ENCODE results near the gene PDZRN3. TPM values are rescaled to one million over a fixed set of nuclear protein-coding genes. Genes with fewer than 3 reads are reported as not detected.

The PDZRN3 gene
- total RNA-seq, 1 donor from 2014 or later, result 3.4 TPM

DNA sequence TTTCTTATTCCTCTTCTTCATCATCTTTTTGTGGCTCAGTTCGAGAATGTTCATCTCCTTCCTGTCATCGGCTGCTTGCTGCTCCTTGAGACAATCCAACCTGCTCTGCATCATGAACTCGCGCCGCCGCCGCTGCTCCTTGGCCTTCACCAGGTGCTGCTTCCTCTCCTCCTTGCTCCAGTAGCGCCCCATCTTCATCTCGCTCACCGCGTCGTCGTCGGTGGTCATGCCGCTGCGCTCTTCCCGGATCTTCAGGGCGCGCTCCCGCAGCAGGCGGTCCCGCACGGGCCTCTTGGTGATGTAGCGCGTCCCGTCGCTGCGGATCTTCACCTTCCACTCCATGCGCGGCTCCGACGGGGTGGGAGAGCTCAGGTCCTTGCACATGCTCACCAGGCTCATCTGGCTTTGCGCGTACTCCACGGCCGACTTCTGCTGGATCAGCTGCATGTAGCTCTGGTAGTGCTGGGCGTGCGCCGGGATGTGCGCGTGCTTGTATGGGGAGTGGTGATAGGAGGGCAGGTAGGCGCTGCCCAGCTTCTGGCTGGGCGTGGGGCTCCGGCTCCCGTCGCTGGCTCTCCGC, 241.2 kb downstream of the PDZRN3 start:
- H3K9ac ChIP-seq, result no peak overlapping the region
- H2AFZ ChIP-seq (replicated peaks), result no peak overlapping the region
- Mint-ChIP-seq H3K4me1 (peaks cover 7% of the 10 kb centered on the region), H3K4me3 (no peak overlapping the region), H3K36me3 (peaks cover 35% of the 10 kb centered on the region), H3K27ac (no peak overlapping the region), H3K9me3 (no peaks in the 10 kb centered on the region), H3K27me3 (ENCODE audit: insufficient read depth, low read depth) (peaks cover 2% of the 10 kb centered on the region)
- no peaks in the 10 kb centered on the region for H3K9me3 ChIP-seq (ENCODE audit: low read depth)
- no peaks in the 10 kb centered on the region for H3K36me3 ChIP-seq
- no peak for DNase-seq (ENCODE audit: low spot score)
- H3K27me3 ChIP-seq, result no peaks in the 10 kb centered on the region
- no peak overlapping the region for H3K27ac ChIP-seq
- H3F3A ChIP-seq (ENCODE audit: low read depth), result no peaks in the 10 kb centered on the region
- peaks cover 8% of the 10 kb centered on the region for H3K4me1 ChIP-seq
- TF ChIP-seq EZH2 (IDR thresholded peaks at IDR 0.05) (no peak), CTCF (IDR thresholded peaks at IDR 0.05) (no peak), EZH2phosphoT487 (IDR thresholded peaks at IDR 0.05) (no peak)
- no peak overlapping the region for H3K4me3 ChIP-seq
- no peaks in the 10 kb centered on the region for H3K79me2 ChIP-seq (ENCODE audit: low read depth)
- no peaks in the 10 kb centered on the region for H4K20me1 ChIP-seq (ENCODE audit: low read depth)
- H3K4me2 ChIP-seq, result no peak overlapping the region

- H3K27me3 Mint-ChIP-seq (ENCODE audit: insufficient read depth, low read depth), result peaks cover 2% of the 10 kb centered on the region
Measured at GRCh38 chr3:73381551-73381950, 243.2 kb downstream of the PDZRN3 start.

DNA sequence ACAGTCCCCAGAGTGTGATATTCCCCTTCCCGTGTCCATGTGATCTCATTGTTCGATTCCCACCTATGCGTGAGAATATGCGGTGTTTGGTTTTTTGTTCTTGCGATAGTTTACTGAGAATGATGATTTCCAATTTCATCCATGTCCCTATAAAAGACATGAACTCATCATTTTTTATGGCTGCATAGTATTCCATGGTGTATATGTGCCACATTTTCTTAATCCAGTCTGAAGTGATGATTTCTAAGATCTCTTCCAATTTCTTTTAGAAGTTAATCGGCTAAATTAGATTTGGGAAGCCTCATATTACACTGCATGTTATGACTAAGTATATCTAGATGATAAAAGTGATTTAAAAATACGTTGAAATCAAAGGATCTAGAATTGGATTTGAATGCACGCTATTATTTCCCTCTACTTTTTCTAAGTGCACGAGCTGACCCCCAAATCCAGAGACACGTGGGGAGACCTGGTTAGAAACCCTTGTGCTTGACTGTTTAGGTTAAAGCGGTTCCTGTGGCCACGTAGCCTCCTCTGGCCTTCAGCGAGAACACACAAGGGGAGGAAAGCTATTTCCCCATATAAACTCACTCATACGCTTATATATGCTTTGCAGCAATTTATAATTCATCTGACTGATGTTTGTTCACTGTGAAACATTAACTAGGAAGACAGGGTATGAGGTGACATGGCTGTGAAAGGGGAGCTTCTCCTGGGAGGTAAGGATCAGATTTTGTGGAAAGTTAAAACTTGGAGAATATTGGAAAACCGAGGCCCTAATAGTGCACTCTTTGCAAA, 243.8 kb downstream of the PDZRN3 start:
- H3K9me3 Mint-ChIP-seq, result no peaks in the 10 kb centered on the region
- H3K36me3 ChIP-seq, result no peaks in the 10 kb centered on the region
- no peak overlapping the region for H3K4me2 ChIP-seq
- no peak overlapping the region for H2AFZ ChIP-seq (replicated peaks)
- no peaks in the 10 kb centered on the region for H3K79me2 ChIP-seq (ENCODE audit: low read depth)
- no peak overlapping the region for H3K27ac ChIP-seq
- peaks cover 4% of the 10 kb centered on the region for H3K4me1 Mint-ChIP-seq
- no peak overlapping the region for H3K27ac Mint-ChIP-seq
- no peak overlapping the region for H3K4me3 Mint-ChIP-seq
- no peaks in the 10 kb centered on the region for H3F3A ChIP-seq (ENCODE audit: low read depth)
- TF ChIP-seq EZH2 (IDR thresholded peaks at IDR 0.05) (no peak), EZH2phosphoT487 (IDR thresholded peaks at IDR 0.05) (no peak), CTCF (IDR thresholded peaks at IDR 0.05) (no peak)
- H3K9me3 ChIP-seq (ENCODE audit: low read depth), result no peaks in the 10 kb centered on the region
- H3K27me3 Mint-ChIP-seq (ENCODE audit: insufficient read depth, low read depth), result peaks cover 2% of the 10 kb centered on the region
- H3K9ac ChIP-seq, result no peak overlapping the region
- no peak for DNase-seq (ENCODE audit: low spot score)
- peaks cover 22% of the 10 kb centered on the region for H3K36me3 Mint-ChIP-seq
- peaks cover 19% of the 10 kb centered on the region for H3K4me1 ChIP-seq
- no peaks in the 10 kb centered on the region for H4K20me1 ChIP-seq (ENCODE audit: low read depth)
- no peak overlapping the region for H3K4me3 ChIP-seq
- no peaks in the 10 kb centered on the region for H3K27me3 ChIP-seq

More at GRCh38 chr3:73381551-73381950, 243.2 kb downstream of the PDZRN3 start:
- Histone ChIP-seq H3K36me3 (no peaks in the 10 kb centered on the region), H2AFZ (replicated peaks) (no peak overlapping the region), H3K27ac (no peak overlapping the region), H3K4me2 (no peak overlapping the region), H3K9ac (no peak overlapping the region), H3K4me1 (peaks cover 19% of the 10 kb centered on the region), H3K9me3 (ENCODE audit: low read depth) (no peaks in the 10 kb centered on the region), H3K4me3 (no peak overlapping the region), H4K20me1 (ENCODE audit: low read depth) (no peaks in the 10 kb centered on the region), H3F3A (ENCODE audit: low read depth) (no peaks in the 10 kb centered on the region), H3K79me2 (ENCODE audit: low read depth) (no peaks in the 10 kb centered on the region), H3K27me3 (no peaks in the 10 kb centered on the region)
- no peak for DNase-seq (ENCODE audit: low spot score)
- Mint-ChIP-seq H3K4me3 (no peak overlapping the region), H3K9me3 (no peaks in the 10 kb centered on the region), H3K36me3 (peaks cover 23% of the 10 kb centered on the region), H3K27ac (no peak overlapping the region), H3K4me1 (peaks cover 4% of the 10 kb centered on the region)
- no peak for TF ChIP-seq EZH2 (IDR thresholded peaks at IDR 0.05)
- no peak for TF ChIP-seq EZH2phosphoT487 (IDR thresholded peaks at IDR 0.05)
- TF ChIP-seq CTCF (IDR thresholded peaks at IDR 0.05), result no peak
